ENCODE results near the gene MOCOS. TPM values are rescaled to one million over a fixed set of nuclear protein-coding genes. Genes with fewer than 3 reads are reported as not detected.
"Not testable (repeated sequence)": the region's sequence is repeated elsewhere in the genome, so short reads cannot be mapped to it uniquely, and the experiment has no call there.

MOCOS gene
- polyA plus RNA-seq, 1 donor (not counting 4 experiments of a cell fraction or from before 2014, with no cell fraction given), result 2.8 TPM

DNA sequence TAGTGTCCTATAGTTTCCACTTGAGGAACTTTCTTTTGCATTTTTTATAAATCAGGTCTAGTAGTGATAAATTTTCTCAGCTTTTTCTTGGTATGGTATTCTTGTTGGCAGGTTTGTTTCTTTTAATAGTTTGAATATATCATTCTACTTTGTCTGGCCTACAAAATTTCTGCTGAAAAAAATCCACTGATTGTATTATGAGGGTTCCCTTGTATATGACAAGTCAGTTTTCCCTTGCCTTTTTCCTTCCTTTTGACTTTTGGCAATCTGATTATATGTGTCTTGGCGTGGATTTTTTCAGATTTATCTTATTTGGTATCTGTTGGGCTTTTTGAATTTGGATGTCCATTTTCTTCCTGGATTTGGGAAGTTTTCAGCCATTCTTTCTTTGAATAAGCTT lies 41.9 kb downstream of the MOCOS start:
- H3K27ac ChIP-seq (ENCODE audit: control insufficient read depth, insufficient read depth, low read length), result no peak overlapping the region
- dilution Hi-C loops (cut with MboI; ENCODE audit: extremely low pct_ligation_motif_present, low sequenced_read_pairs), result no loop called here

DNA sequence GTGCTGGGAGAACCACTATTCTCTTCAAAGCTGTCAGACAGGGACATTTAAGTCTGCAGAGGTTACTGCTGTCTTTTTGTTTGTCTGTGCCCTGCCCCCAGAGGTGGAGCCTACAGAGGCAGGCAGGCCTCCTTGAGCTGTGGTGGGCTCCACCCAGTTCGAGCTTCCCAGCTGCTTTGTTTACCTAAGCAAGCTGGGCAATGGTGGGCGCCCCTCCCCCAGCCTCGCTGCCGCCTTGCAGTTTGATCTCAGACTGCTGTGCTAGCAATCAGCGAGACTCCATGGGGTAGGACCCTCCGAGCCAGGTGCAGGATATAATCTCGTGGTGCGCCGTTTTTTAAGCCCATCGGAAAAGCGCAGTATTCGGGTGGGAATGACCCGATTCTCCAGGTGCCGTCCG lies 53.2 kb downstream of the MOCOS start:
- H3K27me3 ChIP-seq (ENCODE audit: control insufficient read depth, extremely low read depth, insufficient read depth, low read length); H4K20me1 ChIP-seq (ENCODE audit: control insufficient read depth, extremely low read depth, insufficient read depth, low read length); H3K9ac ChIP-seq (ENCODE audit: control insufficient read depth, extremely low read depth, insufficient read depth, low read length); H3K9me3 ChIP-seq (ENCODE audit: control insufficient read depth, low read depth, low read length); FAIRE-seq; H3K4me3 ChIP-seq (ENCODE audit: control insufficient read depth in 2 of 3, extremely low read depth in 1 of 3, insufficient read depth in 2 of 3, low read depth in 1 of 3, low read length in 3 of 3); H3K79me2 ChIP-seq (ENCODE audit: control insufficient read depth, insufficient read depth, low read length); DNase-seq (ENCODE audit: low read depth, low spot score); H3K36me3 ChIP-seq (ENCODE audit: control insufficient read depth in 2 of 2, extremely low read depth in 1 of 2, insufficient read depth in 2 of 2, low read length in 2 of 2); H3K4me1 ChIP-seq (ENCODE audit: control insufficient read depth, extremely low read depth, insufficient read depth, low read length); H3K4me2 ChIP-seq (ENCODE audit: control insufficient read depth, extremely low read depth, insufficient read depth, low read depth, low read length); H2AFZ ChIP-seq (ENCODE audit: control insufficient read depth, low read length); dilution Hi-C loops (cut with MboI; ENCODE audit: extremely low pct_ligation_motif_present, low sequenced_read_pairs); H3K27ac ChIP-seq (ENCODE audit: control insufficient read depth, insufficient read depth, low read length); H3K9me1 ChIP-seq (ENCODE audit: control insufficient read depth, extremely low read depth, insufficient read depth, low read length): not testable (repeated sequence)

More for the DNA sequence above, 41.9 kb downstream of the MOCOS start:
- TF ChIP-seq, protein P1, sequence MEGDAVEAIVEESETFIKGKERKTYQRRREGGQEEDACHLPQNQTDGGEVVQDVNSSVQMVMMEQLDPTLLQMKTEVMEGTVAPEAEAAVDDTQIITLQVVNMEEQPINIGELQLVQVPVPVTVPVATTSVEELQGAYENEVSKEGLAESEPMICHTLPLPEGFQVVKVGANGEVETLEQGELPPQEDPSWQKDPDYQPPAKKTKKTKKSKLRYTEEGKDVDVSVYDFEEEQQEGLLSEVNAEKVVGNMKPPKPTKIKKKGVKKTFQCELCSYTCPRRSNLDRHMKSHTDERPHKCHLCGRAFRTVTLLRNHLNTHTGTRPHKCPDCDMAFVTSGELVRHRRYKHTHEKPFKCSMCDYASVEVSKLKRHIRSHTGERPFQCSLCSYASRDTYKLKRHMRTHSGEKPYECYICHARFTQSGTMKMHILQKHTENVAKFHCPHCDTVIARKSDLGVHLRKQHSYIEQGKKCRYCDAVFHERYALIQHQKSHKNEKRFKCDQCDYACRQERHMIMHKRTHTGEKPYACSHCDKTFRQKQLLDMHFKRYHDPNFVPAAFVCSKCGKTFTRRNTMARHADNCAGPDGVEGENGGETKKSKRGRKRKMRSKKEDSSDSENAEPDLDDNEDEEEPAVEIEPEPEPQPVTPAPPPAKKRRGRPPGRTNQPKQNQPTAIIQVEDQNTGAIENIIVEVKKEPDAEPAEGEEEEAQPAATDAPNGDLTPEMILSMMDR (optimal IDR thresholded peaks at IDR 0.05 in 1 of 3, IDR thresholded peaks at IDR 0.05 in 1 of 3, conservative IDR thresholded peaks at IDR 0.05 in 1 of 3; ENCODE audit: extremely low read depth in 1 of 3, insufficient read depth in 2 of 3, low read length in 3 of 3), result no peak
- no peak for TF ChIP-seq EZH2 (IDR thresholded peaks at IDR 0.05; ENCODE audit: low read length)
- Histone ChIP-seq H3K9me1 (ENCODE audit: control insufficient read depth, extremely low read depth, insufficient read depth, low read length) (no peaks in the 10 kb centered on the region), H3K9me3 (ENCODE audit: control insufficient read depth, low read depth, low read length) (peaks cover 2% of the 10 kb centered on the region), H3K4me3 (ENCODE audit: control insufficient read depth in 2 of 3, extremely low read depth in 1 of 3, insufficient read depth in 2 of 3, low read depth in 1 of 3, low read length in 3 of 3) (no peak overlapping the region), H3K27me3 (ENCODE audit: control insufficient read depth, extremely low read depth, insufficient read depth, low read length) (no peaks in the 10 kb centered on the region), H3K79me2 (ENCODE audit: control insufficient read depth, insufficient read depth, low read length) (no peaks in the 10 kb centered on the region), H2AFZ (ENCODE audit: control insufficient read depth, low read length) (no peak overlapping the region), H3K4me1 (ENCODE audit: control insufficient read depth, extremely low read depth, insufficient read depth, low read length) (no peaks in the 10 kb centered on the region), H3K9ac (ENCODE audit: control insufficient read depth, extremely low read depth, insufficient read depth, low read length) (no peak overlapping the region), H3K4me2 (ENCODE audit: control insufficient read depth, extremely low read depth, insufficient read depth, low read depth, low read length) (no peak overlapping the region), H3K36me3 (ENCODE audit: control insufficient read depth in 2 of 2, extremely low read depth in 1 of 2, insufficient read depth in 2 of 2, low read length in 2 of 2) (no peaks in the 10 kb centered on the region), H4K20me1 (ENCODE audit: control insufficient read depth, extremely low read depth, insufficient read depth, low read length) (no peaks in the 10 kb centered on the region)
- FAIRE-seq, result no peak
- DNase-seq (ENCODE audit: low read depth, low spot score), result no peak

DNA sequence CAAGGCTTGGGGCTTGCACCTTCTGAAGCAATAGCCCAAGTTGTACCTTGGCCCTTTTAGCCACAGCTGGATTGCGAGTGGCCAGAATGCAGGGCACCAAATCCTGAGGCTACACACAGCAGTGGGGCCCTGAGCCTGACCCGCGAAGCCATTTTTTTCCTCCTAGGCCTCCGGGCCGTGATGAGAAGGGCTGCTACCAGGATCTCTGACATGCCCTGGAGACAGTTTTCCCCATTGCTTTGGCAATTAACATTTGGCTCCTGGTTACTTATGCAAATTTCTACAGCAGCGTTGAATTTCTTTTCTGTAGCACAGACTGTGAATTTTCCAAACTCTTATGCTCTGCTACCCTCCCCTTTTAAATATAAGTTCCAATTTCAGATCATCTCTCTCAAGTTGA lies 54.5 kb downstream of the MOCOS start:
- no peaks in the 10 kb centered on the region for H3K36me3 ChIP-seq (ENCODE audit: control insufficient read depth in 2 of 2, extremely low read depth in 1 of 2, insufficient read depth in 2 of 2, low read length in 2 of 2)
- H3K9ac ChIP-seq (ENCODE audit: control insufficient read depth, extremely low read depth, insufficient read depth, low read length), result no peak overlapping the region
- TF ChIP-seq, protein P1 (optimal IDR thresholded peaks at IDR 0.05 in 1 of 3, IDR thresholded peaks at IDR 0.05 in 1 of 3, conservative IDR thresholded peaks at IDR 0.05 in 1 of 3; ENCODE audit: extremely low read depth in 1 of 3, insufficient read depth in 2 of 3, low read length in 3 of 3), result no peak
- TF ChIP-seq EZH2 (IDR thresholded peaks at IDR 0.05; ENCODE audit: low read length), result no peak
- H3K4me3 ChIP-seq (ENCODE audit: control insufficient read depth in 2 of 3, extremely low read depth in 1 of 3, insufficient read depth in 2 of 3, low read depth in 1 of 3, low read length in 3 of 3), result no peak overlapping the region
- DNase-seq (ENCODE audit: low read depth, low spot score), result no peak
- no peaks in the 10 kb centered on the region for H4K20me1 ChIP-seq (ENCODE audit: control insufficient read depth, extremely low read depth, insufficient read depth, low read length)
- no peak overlapping the region for H3K4me2 ChIP-seq (ENCODE audit: control insufficient read depth, extremely low read depth, insufficient read depth, low read depth, low read length)
- H3K9me1 ChIP-seq (ENCODE audit: control insufficient read depth, extremely low read depth, insufficient read depth, low read length), result no peaks in the 10 kb centered on the region
- H3K4me1 ChIP-seq (ENCODE audit: control insufficient read depth, extremely low read depth, insufficient read depth, low read length), result no peaks in the 10 kb centered on the region
- no peaks in the 10 kb centered on the region for H3K27me3 ChIP-seq (ENCODE audit: control insufficient read depth, extremely low read depth, insufficient read depth, low read length)
- no peaks in the 10 kb centered on the region for H3K9me3 ChIP-seq (ENCODE audit: control insufficient read depth, low read depth, low read length)
- no peak for FAIRE-seq
- H3K79me2 ChIP-seq (ENCODE audit: control insufficient read depth, insufficient read depth, low read length), result no peaks in the 10 kb centered on the region
- no peak overlapping the region for H3K27ac ChIP-seq (ENCODE audit: control insufficient read depth, insufficient read depth, low read length)
- dilution Hi-C loops (cut with MboI; ENCODE audit: extremely low pct_ligation_motif_present, low sequenced_read_pairs), result no loop called here
- no peak overlapping the region for H2AFZ ChIP-seq (ENCODE audit: control insufficient read depth, low read length)

Measured in keratinocyte (primary cell).